GM12873 (cell line): Measurements from ENCODE around the gene RASSF4.

ENCODE experiments used
- CTCF ChIP-seq: IDR thresholded peaks from 2 replicates; pipeline ENCODE4 v1.5.1; 2012; ENCODE audit warnings: low read depth, mild to moderate bottlenecking, moderate library complexity, low read length, control low read depth; ENCODE audit not compliant: insufficient read depth; ENCODE audit errors: missing control alignments

Gene RASSF4

GRCh38 chr10:44939691-44940401, 19.8 kb upstream of the RASSF4 start:
- no peak for TF ChIP-seq CTCF

DNA sequence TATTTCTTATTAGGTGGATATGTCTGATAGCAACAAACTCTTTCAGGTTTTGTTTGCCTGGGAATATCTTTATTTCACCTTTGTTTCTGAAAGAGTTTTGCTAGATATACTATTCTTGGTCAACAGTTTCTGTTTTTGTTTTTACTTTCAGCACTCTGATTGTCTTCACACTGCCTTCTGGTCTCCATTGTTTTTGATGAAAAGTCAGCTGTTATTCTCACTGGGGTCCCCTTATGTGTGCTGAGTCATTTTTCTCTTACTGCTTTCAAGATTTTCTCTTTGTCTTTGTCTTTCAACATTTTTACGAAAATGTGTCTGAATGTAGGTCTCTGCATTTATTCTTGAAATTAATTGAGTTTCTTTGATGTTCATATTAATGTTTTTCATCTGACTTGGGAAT, 15.2 kb upstream of the RASSF4 start:
- no peak for TF ChIP-seq CTCF

DNA sequence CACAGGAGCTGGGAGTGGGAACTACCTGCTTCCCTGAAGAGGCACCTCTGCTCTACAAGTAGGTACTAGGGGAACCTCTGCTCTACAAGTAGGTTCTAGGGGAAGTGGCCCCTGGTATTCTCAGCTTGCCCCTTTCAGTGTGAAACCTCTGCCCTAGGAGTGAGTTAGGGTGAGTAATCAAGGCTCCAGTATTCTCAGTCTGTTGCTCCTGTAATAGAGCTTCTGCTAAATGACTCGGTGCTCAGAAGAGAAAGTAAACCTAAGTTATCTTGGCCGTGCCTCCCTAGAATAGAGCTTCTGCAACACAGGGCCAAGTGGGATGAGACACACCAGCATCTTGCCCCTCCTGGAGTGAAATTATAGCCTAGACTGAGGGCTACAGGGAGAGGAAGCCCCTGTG, 13.4 kb upstream of the RASSF4 start:
- TF ChIP-seq CTCF: no peak

- TF ChIP-seq CTCF: no peak
Measured at GRCh38 chr10:44947371-44948152, 12.0 kb upstream of the RASSF4 start.

DNA sequence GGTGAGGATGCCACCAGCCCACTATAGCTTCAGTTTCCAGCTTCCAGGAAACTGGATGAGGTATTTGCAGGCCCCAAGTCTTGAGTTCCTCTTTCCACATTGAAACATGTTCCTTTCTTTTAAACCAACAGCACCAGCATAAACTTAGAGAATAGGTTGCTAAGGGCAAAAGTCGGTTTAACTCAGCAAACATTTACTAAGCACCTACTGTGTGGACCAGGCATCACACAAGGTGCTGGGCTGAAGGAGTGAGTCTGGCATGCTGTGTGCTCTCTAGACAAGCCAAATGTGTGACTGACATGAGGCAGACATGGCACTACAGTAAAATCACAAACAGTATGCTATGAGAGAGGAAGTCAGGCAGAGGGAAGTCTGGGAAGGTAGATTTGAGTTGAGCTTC, 11.0 kb upstream of the RASSF4 start:
- TF ChIP-seq CTCF: no peak

- TF ChIP-seq CTCF: peak; percentile 4
Measured at GRCh38 chr10:44949127-44949802, 10.3 kb upstream of the RASSF4 start.

DNA sequence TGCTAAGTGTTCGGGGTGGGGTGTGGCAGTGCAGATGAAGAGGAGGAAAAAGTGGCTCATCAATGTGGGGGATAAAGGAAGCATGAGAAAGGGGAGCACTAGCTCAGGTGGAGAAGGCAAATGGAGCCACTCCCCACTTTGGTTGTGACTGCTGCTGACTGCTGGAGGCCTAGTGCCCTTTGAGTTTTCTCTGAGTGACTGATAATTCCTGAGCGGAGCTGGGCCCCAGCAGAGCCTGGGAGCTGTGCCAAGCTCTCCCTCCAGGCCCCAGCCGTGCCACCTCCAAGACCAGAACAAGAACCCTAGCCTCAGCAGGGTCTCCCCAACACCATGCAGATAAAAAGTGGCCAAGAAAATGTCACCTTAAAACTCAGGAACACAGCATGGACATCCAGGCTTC, 9.7 kb upstream of the RASSF4 start:
- TF ChIP-seq CTCF: no peak
